ENCODE data around the gene GLYAT. TPM values are rescaled to one million over a fixed set of nuclear protein-coding genes. Genes with fewer than 3 reads are reported as not detected.

Gene GLYAT
- total and polyA plus RNA-seq, 2 experiments from 2014 or later = 0.10 TPM; not detected in 1

- H3K79me2 ChIP-seq (replicated peaks; ENCODE audit: insufficient read depth) = no peaks in the 10 kb centered on the region
- no peaks in the 10 kb centered on the region for H3K4me1 ChIP-seq (ENCODE audit: insufficient read depth)
- Mint-ChIP-seq H3K36me3 (ENCODE audit: low read depth) (peaks cover 5% of the 10 kb centered on the region; the same call in 1 of the 3 replicates), H3K9me3 (peaks cover 83% of the 10 kb centered on the region), H3K4me1 (no peaks in the 10 kb centered on the region), H3K4me3 (no peak overlapping the region), H3K27ac (no peak overlapping the region), H3K27me3 (ENCODE audit: insufficient read depth, low read depth, poor library complexity) (peaks cover 2% of the 10 kb centered on the region)
- no peaks in the 10 kb centered on the region for H3K27me3 ChIP-seq (ENCODE audit: insufficient read depth)
- no peak for DNase-seq (ENCODE audit: low spot score)
- no peaks in the 10 kb centered on the region for H3K36me3 ChIP-seq (ENCODE audit: insufficient read depth)
- H3K9me2 ChIP-seq (ENCODE audit: insufficient read depth) = 0 out of 2 replicates have a peak, but pooled peaks cover 6% of the 10 kb centered on the region
- no peak overlapping the region for H2AFZ ChIP-seq
- H3K4me2 ChIP-seq = no peak overlapping the region
- no peaks in the 10 kb centered on the region for H3F3A ChIP-seq (replicated peaks; ENCODE audit: low read depth)
- H3K27ac ChIP-seq (ENCODE audit: low read depth) = no peak overlapping the region
- H3K4me3 ChIP-seq = no peak overlapping the region
- no peak for ATAC-seq
- H4K20me1 ChIP-seq (replicated peaks; ENCODE audit: insufficient read depth) = no peaks in the 10 kb centered on the region
- TF ChIP-seq ZNF114 (CRISPR knock-in tag; IDR thresholded peaks at IDR 0.05) = no peak
- no peak for TF ChIP-seq ETS1 (IDR thresholded peaks at IDR 0.05)
- no peak for TF ChIP-seq EZH2 (IDR thresholded peaks at IDR 0.05; ENCODE audit: low read depth, unreplicated experiment)
- no peak for TF ChIP-seq CTCF (conservative IDR thresholded peaks at IDR 0.05; ENCODE audit: low read depth in 2 of 2)
- no peak for TF ChIP-seq EZH2phosphoT487 (IDR thresholded peaks at IDR 0.05; ENCODE audit: unreplicated experiment)
- TF ChIP-seq ZNF462 (CRISPR knock-in tag; IDR thresholded peaks at IDR 0.05) = no peak
- TF ChIP-seq CREB1 (CRISPR knock-in tag; IDR thresholded peaks at IDR 0.05; ENCODE audit: low read depth) = no peak
- TF ChIP-seq STAT1 (IDR thresholded peaks at IDR 0.05; ENCODE audit: unreplicated experiment) = no peak
- no peak for TF ChIP-seq REST (IDR thresholded peaks at IDR 0.05; ENCODE audit: unreplicated experiment)
- TF ChIP-seq POLR2AphosphoS5 (IDR thresholded peaks at IDR 0.05; ENCODE audit: low read depth) = no peak
- TF ChIP-seq ZNF331 (CRISPR knock-in tag; IDR thresholded peaks at IDR 0.05; ENCODE audit: low read depth) = no peak
- no peak for TF ChIP-seq JUNB (IDR thresholded peaks at IDR 0.05; ENCODE audit: unreplicated experiment)
- no peak for TF ChIP-seq NANOG (IDR thresholded peaks at IDR 0.05; ENCODE audit: borderline replicate concordance)
These were observed 40.9 kb upstream of the GLYAT start for GRCh38 chr11:58772329-58773285.

Measured in GM23338 (cell line).